OCI-LY1 (cell line): ENCODE results near the gene PSORS1C2.

ENCODE experiments used
- EZH2 ChIP-seq: fragments of 200-600 bp; sonication (generic), shearing (Covaris generic); IDR thresholded peaks from 2 replicates; pipeline ENCODE4 v1.8.0; 2017; ENCODE audit warnings: borderline replicate concordance, mixed run types, mild to moderate bottlenecking, antibody characterized with exemption, low read length, moderate library complexity, mixed read lengths
- TF ChIP-seq, protein P1 (sequence below): fragments of 200-600 bp; sonication (generic), shearing (Covaris generic); IDR thresholded peaks from 2 replicates; pipeline ENCODE4 v1.5.1; 2017; ENCODE audit warnings: mild to moderate bottlenecking, antibody characterized with exemption, low read length, moderate library complexity, mixed read lengths

DNA sequence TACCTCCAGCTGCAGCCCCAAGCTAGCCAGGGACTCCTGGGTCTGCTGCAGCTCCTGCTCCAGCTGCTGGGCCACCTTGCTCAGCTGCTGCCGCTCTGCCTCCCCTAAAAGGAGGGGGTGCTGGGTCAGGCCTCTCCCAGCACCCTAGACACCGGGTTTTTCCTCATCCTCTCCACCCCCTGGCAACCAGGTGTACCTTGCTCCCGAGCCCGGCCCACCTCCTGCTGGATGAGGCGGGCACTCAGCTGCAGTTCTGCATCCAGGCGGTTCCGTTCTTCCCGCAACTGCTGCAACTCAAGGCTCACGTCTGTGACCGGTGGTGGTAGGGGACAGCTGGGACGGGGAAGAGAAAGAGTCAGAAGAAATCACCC is 6.1 kb upstream of the PSORS1C2 start:
- TF ChIP-seq, protein P1, sequence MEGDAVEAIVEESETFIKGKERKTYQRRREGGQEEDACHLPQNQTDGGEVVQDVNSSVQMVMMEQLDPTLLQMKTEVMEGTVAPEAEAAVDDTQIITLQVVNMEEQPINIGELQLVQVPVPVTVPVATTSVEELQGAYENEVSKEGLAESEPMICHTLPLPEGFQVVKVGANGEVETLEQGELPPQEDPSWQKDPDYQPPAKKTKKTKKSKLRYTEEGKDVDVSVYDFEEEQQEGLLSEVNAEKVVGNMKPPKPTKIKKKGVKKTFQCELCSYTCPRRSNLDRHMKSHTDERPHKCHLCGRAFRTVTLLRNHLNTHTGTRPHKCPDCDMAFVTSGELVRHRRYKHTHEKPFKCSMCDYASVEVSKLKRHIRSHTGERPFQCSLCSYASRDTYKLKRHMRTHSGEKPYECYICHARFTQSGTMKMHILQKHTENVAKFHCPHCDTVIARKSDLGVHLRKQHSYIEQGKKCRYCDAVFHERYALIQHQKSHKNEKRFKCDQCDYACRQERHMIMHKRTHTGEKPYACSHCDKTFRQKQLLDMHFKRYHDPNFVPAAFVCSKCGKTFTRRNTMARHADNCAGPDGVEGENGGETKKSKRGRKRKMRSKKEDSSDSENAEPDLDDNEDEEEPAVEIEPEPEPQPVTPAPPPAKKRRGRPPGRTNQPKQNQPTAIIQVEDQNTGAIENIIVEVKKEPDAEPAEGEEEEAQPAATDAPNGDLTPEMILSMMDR: no peak
- TF ChIP-seq EZH2: no peak
